Thymus (tissue), 11 donors: ENCODE measurements around the gene MAGEL2. TPM values are rescaled to one million over a fixed set of nuclear protein-coding genes. Genes with fewer than 3 reads are reported as not detected.

ENCODE experiments used
- DNase-seq, 9 donors: peaks; one replicate each; pipeline ENCODE4 v3.0.0-alpha.2; 2013; ENCODE audit warnings: low spot score in 9 of 9, low read depth in 6 of 9, missing footprints in 1 of 9
- H3K27ac ChIP-seq, 2 donors: one replicate each; pipeline ENCODE4 v1.5.1; 2013; ENCODE audit warnings: control low read depth in 1 of 2, low read depth in 1 of 2, low read length in 1 of 2, mild to moderate bottlenecking in 1 of 2, moderate library complexity in 1 of 2
- H3K27me3 ChIP-seq, 2 donors: one replicate each; pipeline ENCODE4 v1.5.1; 2013; ENCODE audit warnings: low read length in 1 of 2; ENCODE audit not compliant: control insufficient read depth in 2 of 2, insufficient read depth in 1 of 2
- H3K36me3 ChIP-seq, 2 donors: one replicate each; pipeline ENCODE4 v1.5.1; 2013; ENCODE audit warnings: low read length in 1 of 2, mild to moderate bottlenecking in 1 of 2, moderate library complexity in 1 of 2; ENCODE audit not compliant: control insufficient read depth in 2 of 2, insufficient read depth in 2 of 2
- H3K4me1 ChIP-seq, 2 donors: one replicate each; pipeline ENCODE4 v1.5.1; 2013; ENCODE audit warnings: low read length in 2 of 2; ENCODE audit not compliant: control insufficient read depth in 2 of 2, insufficient read depth in 2 of 2
- H3K4me3 ChIP-seq, 2 donors: one replicate each; pipeline ENCODE4 v1.5.1; 2013; ENCODE audit warnings: low read length in 2 of 2, control low read depth in 1 of 2, mild to moderate bottlenecking in 1 of 2
- H3K9me3 ChIP-seq, 2 donors: one replicate each; pipeline ENCODE4 v1.5.1; 2013; ENCODE audit warnings: low read length in 1 of 2, mild to moderate bottlenecking in 1 of 2; ENCODE audit not compliant: control insufficient read depth in 2 of 2, insufficient read depth in 1 of 2
- WGBS: extraction: QIAGEN DNeasy Blood & Tissue Kit; methylation state at CpG from one replicate; pipeline ENCODE4 v1.1.7; 2013; 5-methylcytosine and 5-hydroxymethylcytosine counted together
- polyA plus RNA-seq: library from polyadenylated mRNA; stranded (reverse); fragments of 200-250 nt; gene quantifications from one replicate; pipeline ENCODE4 v1.2.3, GENCODE V29; 2013
- total RNA-seq: library from RNA; stranded (reverse); fragments of 120-200 nt; gene quantifications from one replicate; pipeline ENCODE4 v1.2.4, GENCODE V29; 2013
- donor health status: healthy.

The MAGEL2 gene
- total and polyA plus RNA-seq, 2 donors = 0.07 to 0.19 TPM

DNA sequence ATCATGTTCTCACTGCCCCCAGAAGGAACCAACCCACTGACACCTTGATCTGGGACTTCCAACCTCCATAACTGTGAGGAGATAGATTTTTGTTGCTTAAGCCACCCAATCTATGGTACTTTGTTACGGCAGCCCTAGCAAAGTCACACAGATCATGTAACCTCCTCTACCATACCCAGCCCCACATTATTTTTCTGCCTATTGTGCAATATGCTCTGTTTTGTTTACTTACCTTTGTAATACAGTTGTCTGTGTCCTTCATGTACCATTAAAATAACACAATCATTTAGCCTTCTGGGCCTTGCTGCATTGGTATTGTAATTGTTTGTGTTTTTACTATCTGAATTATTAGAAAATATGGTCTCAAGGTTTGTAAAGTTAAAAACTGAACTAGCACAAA, 23.3 kb upstream of the MAGEL2 start:
- no peak for DNase-seq
- no peaks in the 10 kb centered on the region for H3K27me3 ChIP-seq
- H3K9me3 ChIP-seq = no peaks in the 10 kb centered on the region
- no peak overlapping the region for H3K27ac ChIP-seq
- H3K4me1 ChIP-seq = no peaks in the 10 kb centered on the region
- H3K4me3 ChIP-seq = no peak overlapping the region
- 98% methylated on average over 1 of the region's 1 CpG for WGBS
- no peaks in the 10 kb centered on the region for H3K36me3 ChIP-seq

DNA sequence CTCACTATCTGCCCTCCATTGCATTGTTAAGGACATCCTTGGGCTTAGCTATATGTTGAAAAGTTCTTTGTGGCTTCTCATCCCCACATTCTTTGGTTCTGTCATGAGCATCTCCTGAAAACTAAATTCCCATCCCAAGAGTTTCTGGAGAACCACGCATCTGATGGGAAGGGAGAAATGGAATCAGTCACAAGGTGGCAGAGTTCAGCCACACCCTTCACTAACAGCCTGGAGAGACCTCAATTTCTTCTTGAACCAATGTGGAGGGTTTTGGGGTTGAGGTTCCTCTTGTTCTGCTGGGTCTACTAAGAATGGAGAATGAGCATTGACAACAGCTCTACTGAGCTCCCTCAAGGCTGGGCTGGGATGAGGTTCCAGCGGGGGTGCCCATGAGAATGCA, 15.6 kb upstream of the MAGEL2 start:
- no peaks in the 10 kb centered on the region for H3K27me3 ChIP-seq
- no peak overlapping the region for H3K4me3 ChIP-seq
- no peaks in the 10 kb centered on the region for H3K36me3 ChIP-seq
- no peaks in the 10 kb centered on the region for H3K9me3 ChIP-seq
- 52% methylated on average over 2 of the region's 2 CpGs for WGBS
- no peak for DNase-seq
- H3K27ac ChIP-seq = no peak overlapping the region
- no peaks in the 10 kb centered on the region for H3K4me1 ChIP-seq

DNA sequence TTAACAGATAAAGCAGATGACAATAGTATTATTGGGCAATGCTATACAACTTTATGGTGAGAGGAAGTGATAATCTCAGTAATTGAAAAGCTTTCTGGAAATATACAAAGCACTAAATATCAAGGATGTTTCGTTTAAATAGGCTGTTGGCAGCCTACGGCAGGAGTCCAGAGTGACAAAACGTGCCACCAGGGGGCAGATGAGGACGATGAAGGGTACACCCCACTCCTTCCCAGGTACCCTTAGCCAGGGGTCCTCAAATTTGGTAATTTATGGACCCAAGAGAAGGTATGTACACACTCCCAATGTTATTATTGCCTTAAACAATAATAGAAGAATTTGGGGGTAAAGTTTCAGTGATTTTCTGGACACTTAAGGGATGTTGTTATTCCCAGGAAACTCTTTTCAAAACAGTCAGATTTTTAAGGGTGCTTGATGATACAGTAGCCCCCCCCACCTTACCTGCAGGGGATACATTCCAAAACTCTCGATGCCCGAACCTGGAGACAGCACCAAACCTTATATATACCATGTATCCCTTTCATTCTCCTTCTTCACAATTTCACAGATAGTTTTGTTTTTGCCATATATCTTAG, 1.4 kb upstream of the MAGEL2 start:
- WGBS = 28% methylated on average over 6 of the region's 6 CpGs
- Histone ChIP-seq H3K9me3 (peaks cover 0 to 2% of the 10 kb centered on the region in 2 donors), H3K27me3 (peaks cover 0 to 18% of the 10 kb centered on the region in 2 donors), H3K4me3 (no peak overlapping the region), H3K4me1 (no peaks in the 10 kb centered on the region), H3K36me3 (no peaks in the 10 kb centered on the region), H3K27ac (no peak overlapping the region)
- DNase-seq = peak in 4 of 9 donors; percentile 4 to 32 (median 20)

DNA sequence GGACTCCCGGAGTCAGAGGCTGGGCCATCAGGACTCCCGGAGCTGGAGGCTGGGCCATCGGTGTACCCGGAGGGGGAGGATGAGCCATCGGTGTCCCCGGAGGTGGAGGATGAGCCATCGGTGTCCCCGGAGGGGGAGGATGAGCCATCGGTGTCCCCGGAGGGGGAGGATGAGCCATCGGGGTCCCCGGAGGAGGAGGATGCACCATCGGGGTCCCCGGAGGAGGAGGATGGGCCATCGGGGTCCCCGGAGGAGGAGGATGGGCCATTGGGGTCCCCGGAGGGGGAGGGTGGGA, 719 bp downstream of the MAGEL2 start:
- peaks cover 0 to 3% of the 10 kb centered on the region in 2 donors for H3K9me3 ChIP-seq
- DNase-seq = no peak
- H3K4me1 ChIP-seq = no peaks in the 10 kb centered on the region
- H3K27me3 ChIP-seq = peaks cover 0 to 18% of the 10 kb centered on the region in 2 donors
- 76% methylated on average over 17 of the region's 17 CpGs for WGBS
- H3K27ac ChIP-seq = no peak overlapping the region
- H3K4me3 ChIP-seq = no peak overlapping the region
- no peaks in the 10 kb centered on the region for H3K36me3 ChIP-seq

DNA sequence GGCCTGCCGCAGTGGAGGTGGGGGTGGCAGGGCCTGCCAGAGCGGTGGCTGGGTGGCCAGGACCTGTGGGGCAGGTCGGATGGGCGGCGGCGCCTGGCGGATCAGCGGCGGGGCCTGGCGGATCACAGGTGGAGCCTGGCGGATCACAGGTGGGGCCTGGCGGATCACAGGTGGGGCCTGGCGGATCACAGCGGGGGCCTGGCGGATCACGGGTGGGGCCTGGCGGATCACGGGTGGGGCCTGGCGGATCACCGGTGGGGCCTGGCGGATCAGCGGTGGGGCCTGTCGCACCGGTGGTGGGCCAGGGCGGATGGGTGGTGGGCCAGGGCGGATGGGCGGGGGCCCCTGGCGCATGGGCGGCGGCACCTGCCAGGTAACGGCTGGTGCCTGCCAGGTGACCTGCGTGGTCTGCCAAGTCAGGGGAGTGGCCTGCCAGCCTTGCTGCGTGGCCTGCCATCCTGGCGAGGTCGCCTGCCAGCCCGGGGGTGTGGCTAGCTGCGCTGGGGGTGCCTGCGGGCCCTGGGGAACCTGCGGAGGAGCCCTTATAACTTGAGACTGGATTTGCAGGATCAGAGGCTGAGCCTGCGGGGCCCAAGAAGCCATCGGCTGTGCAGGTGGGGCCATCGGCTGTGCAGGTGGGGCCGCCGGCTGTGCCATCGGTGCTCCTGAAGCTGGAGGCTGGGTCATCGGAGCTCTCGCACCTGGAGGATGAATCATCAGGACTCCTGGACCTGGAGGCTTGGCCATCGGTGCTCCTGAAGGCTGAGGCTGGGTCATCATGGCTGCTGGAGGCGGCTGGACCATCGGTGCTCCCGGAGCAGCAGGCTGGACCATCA, 1.3 kb downstream of the MAGEL2 start:
- no peak for DNase-seq
- no peak overlapping the region for H3K4me3 ChIP-seq

DNA sequence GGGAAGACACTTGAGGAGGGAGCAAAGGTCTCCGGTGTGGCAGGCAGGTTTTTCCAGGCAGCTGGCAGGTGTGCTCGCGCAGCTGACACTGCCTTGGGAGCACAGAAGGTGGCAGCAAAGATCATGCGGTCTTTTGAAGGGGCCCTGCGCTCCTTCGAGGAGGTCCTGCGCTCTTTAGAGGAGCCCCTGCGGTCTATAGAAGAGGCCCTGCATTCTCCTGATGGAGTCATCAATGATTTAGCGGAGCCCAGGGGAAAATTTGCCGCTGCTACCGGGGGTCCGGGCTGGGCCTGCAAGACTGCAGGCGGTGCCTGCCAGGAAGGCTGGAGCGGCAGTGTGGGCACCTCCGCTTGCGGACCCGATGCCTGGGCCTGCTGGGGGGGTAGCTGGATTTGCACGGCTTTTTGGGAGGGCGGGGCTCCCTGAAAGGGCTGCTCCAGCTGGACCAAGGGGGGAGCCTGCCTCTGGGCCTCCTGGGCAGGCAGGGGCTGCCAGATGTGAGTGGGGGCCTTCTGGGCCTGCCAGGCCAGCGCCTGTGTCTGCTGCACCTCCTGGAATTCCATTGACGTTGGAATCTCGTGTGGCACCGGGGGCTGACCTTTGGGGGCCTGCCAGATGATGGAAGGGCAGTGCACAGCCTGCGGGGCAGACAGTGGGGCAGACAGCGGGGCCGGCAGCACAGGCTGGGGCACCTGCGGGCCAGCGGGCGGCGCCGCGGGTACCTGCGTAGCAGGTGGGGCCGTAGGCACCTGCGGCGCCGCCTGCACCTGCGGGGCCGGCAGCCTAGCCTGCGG, 2.1 kb downstream of the MAGEL2 start:
- Histone ChIP-seq H3K4me1 (no peaks in the 10 kb centered on the region), H3K9me3 (peaks cover 0 to 3% of the 10 kb centered on the region in 2 donors), H3K27ac (no peak overlapping the region), H3K36me3 (no peaks in the 10 kb centered on the region), H3K4me3 (no peak overlapping the region), H3K27me3 (peaks cover 0 to 18% of the 10 kb centered on the region in 2 donors)
- WGBS = 94% methylated on average over 40 of the region's 40 CpGs
- DNase-seq = no peak

More for the DNA sequence above, 1.3 kb downstream of the MAGEL2 start:
- WGBS = 97% methylated on average over 51 of the region's 51 CpGs
- H3K4me1 ChIP-seq = no peaks in the 10 kb centered on the region
- no peaks in the 10 kb centered on the region for H3K36me3 ChIP-seq
- H3K27me3 ChIP-seq = peaks cover 0 to 18% of the 10 kb centered on the region in 2 donors
- peaks cover 0 to 3% of the 10 kb centered on the region in 2 donors for H3K9me3 ChIP-seq
- no peak overlapping the region for H3K27ac ChIP-seq

DNA sequence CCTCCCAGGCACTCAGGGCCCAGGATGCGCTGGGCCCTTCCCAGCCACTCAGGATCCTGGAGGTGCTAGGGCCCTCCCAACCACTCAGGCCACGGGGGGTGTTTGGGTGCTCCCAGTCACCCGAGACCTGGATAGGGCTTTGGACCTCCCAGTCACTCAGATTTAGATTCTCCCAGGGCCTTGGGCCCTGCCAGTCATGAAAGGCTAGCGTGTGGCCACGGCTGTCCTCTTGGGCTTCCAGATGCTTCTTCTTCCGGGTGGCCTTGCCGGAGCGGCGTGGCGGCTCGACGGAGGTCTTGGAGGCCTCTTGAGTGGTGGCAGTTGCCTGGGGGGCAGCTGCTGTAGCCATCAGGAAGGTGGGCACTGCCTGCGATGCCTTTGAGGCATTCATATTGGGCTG, 2.8 kb downstream of the MAGEL2 start:
- Histone ChIP-seq H3K27ac (no peak overlapping the region), H3K9me3 (peaks cover 0 to 3% of the 10 kb centered on the region in 2 donors)
- no peak for DNase-seq

DNA sequence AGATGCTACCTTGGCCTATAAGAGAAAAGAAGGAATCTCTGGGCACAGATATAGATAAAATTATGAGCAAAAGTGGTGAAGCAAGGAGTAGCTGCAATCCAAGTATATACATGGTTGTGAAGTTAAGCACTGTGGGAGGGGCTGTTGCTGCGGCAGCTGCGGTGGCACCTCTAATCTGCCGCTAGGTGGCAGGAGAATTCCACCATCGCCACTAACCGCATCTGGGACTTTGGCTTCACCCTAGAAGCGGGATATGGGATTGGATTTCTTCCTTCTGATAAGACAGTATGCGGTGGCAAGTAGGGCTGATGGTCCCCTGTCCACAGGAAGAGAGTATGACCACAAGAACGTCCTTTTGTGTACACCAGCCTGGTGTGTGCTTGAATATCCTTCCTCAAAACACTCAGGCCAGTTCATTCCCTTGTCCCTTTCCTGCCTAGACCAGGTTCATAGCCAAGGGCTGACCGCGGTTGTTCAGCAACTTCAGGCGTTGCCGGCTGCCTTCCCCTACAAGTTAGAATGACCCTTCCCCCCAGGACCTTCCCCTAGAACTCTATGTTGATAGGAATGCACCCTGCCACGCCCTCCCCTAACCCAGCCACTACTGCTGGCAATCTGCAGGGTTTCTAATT, 5.1 kb downstream of the MAGEL2 start:
- H3K27ac ChIP-seq = no peak overlapping the region
- H3K9me3 ChIP-seq = peaks cover 0 to 3% of the 10 kb centered on the region in 2 donors
- H3K4me1 ChIP-seq = no peaks in the 10 kb centered on the region
- peaks cover 0 to 10% of the 10 kb centered on the region in 2 donors for H3K27me3 ChIP-seq
- 23% methylated on average over 13 of the region's 13 CpGs for WGBS
- DNase-seq = peak in 7 of 9 donors; percentile 6 to 49 (median 15)
- H3K4me3 ChIP-seq = no peak overlapping the region
- no peaks in the 10 kb centered on the region for H3K36me3 ChIP-seq

More for the DNA sequence above, 2.8 kb downstream of the MAGEL2 start:
- H3K27me3 ChIP-seq = peaks cover 0 to 18% of the 10 kb centered on the region in 2 donors
- no peak overlapping the region for H3K4me3 ChIP-seq
- H3K4me1 ChIP-seq = no peaks in the 10 kb centered on the region
- 94% methylated on average over 13 of the region's 13 CpGs for WGBS
- no peaks in the 10 kb centered on the region for H3K36me3 ChIP-seq
